ENCODE measurements around the gene CCDC102A. TPM values are rescaled to one million over a fixed set of nuclear protein-coding genes. Genes with fewer than 3 reads are reported as not detected.

CCDC102A gene
- total RNA-seq, 1 donor from 2014 or later: 5.5 TPM

GRCh38 chr16:57474671-57475661 lies 61.4 kb downstream of the CCDC102A start:
- intact Hi-C loops (cut with DNase I): loop anchor here (5.0 kb wide), 1 partner anchor 42 kb away; no protein-coding TSS in a partner anchor

DNA sequence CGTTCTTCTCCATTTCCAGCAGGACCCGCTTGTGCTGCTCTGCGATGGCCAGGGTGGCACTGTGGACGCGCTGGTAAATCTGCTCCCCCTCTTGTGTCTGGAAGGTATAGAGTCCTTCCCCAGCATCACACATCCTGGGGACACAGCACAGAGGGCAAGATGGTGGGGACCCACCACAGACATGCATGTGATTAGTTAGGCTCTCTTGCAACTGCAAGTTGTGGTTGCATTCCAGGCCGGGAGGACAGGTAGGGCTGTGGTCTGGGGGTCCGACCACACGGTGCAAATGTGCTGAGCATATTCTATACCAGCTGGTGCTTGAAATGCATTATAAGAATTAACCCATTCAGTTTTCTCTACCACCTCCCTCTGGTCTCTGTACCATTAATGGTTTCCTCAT lies 62.5 kb downstream of the CCDC102A start:
- DNase-seq (ENCODE audit: low spot score): peak; percentile 63
- intact Hi-C loops (cut with DNase I): no loop called here

More at GRCh38 chr16:57474671-57475661, 61.4 kb downstream of the CCDC102A start:
- DNase-seq (ENCODE audit: low spot score): peak; percentile 55

DNA sequence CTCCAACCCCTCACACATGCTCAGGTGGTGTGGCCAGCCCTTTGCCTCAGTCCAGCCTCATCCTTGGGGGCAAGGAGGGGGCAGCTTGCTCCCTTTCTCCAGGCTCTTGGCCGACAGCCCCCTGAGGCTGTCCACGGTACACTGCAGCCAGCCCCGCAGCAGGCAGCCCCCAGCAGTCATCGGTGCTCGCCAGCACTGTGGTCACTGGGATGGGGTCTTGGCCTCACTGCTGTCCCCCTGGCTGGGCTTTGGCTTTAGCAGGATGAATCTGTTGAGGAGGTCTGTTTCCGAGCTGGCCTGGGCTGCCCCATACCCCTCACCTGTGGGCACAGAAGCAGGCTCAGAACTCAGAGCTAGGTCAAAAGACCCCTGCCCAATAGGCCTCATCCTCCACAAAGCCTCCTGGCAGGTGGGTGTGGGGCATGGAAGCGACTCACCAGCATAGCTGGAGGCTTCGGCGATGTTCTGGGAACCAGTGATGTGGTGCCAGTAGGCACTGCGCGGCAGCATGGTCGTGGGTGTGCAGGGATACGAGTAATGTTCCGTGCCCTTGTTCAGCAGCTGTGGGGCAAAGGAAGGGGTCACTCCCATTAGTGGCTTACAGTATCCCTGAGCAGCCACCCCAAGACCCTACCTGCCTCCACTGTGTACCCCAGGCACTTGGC lies 63.1 kb downstream of the CCDC102A start:
- intact Hi-C loops (cut with DNase I): no loop called here
- peak; percentile 33 for DNase-seq (ENCODE audit: low spot score)

- intact Hi-C loops (cut with DNase I): no loop called here
- peak; percentile 56 for DNase-seq (ENCODE audit: low spot score)
Measured at GRCh38 chr16:57472665-57473060, 63.7 kb downstream of the CCDC102A start.

DNA sequence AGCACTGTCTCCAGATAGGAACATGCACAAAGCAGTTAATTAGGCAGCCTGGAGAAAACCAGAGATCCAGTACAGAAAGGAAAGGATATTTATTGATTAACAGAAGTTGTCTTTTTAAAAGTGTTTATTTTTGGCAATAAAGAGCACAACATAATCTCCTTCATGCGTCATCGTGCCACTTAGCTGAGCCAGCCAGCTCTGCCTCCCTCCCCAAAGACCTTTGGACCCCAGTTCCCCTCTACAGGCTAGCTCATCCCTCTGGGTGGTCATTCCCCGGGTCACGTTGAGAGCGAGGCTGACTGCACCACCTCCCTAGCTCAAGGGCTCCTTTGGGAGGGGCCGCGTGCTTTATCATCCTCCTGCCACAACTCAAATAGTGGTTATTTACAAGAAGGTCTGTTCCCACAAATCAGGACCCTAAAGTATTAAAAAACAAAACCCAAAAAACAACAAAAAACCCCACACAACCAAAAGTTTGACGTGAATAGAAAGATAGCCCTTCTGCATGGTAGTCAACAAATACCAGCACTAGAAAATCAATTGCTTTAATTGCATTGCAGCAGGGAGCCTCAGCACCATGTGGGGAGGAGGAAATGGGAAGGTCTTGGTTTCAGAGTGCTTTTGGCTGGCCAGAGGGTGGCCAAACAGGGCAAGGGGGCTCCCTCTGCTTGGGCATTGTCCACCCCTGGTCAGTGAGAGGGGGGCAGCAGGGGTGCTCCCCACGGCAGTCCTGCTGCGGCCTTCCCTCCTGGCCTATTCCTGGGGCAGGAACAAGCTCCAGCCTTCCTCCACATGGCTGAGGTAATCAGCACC lies 64.3 kb downstream of the CCDC102A start:
- intact Hi-C loops (cut with DNase I): no loop called here
- DNase-seq (ENCODE audit: low spot score): peak; percentile 47

DNA sequence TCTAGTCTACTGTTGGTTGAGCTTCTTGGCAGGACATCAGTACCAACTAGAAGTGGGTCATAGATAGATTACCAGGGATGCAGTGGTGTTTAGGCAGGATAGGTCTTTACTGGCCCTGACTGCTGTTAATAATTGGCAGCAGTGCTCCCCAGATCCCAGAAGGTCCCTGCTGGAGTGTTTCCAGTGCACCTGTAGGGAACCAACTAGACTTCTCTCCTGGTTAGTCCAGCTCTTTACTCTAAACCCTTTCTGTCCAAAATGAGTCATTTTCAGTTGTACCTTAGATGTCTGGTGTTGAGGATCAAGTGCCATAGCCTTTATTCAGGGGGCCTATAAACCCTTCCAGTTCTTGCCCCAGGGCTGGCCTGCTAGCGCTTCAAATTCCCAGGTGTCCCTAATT lies 65.2 kb downstream of the CCDC102A start:
- DNase-seq (ENCODE audit: low spot score): peak; percentile 6
- intact Hi-C loops (cut with DNase I): no loop called here

DNA sequence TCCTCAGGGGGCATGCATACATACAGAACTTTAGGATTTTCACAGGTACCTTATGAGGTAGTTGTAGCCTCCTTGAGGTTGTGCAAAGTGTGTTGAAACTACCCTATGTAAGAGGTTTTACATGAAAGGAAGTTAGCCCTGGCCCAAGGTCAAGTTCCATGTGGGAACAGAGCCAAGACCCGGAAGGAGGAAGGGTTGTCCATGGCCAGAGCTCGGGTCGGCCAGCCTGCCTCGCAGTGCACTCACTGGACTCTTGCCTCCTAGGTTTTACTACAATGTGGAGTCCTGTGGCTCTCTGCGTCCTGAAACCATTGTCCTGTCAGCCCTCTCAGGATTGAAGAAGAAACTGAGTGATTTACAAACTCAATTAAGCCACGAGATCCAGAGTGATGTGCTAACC lies 65.7 kb downstream of the CCDC102A start:
- intact Hi-C loops (cut with DNase I): no loop called here
- DNase-seq (ENCODE audit: low spot score): peak; percentile 82

- DNase-seq (ENCODE audit: low spot score): peak; percentile 51
- intact Hi-C loops (cut with DNase I): no loop called here
Measured at GRCh38 chr16:57469917-57470470, 66.4 kb downstream of the CCDC102A start.

- intact Hi-C loops (cut with DNase I): no loop called here
Measured at GRCh38 chr16:57469046-57469445, 67.3 kb downstream of the CCDC102A start.

GRCh38 chr16:57468346-57468745 lies 68.0 kb downstream of the CCDC102A start:
- no peak for DNase-seq (ENCODE audit: low spot score)
- intact Hi-C loops (cut with DNase I): no loop called here

More at GRCh38 chr16:57469046-57469445, 67.3 kb downstream of the CCDC102A start:
- peak; percentile 54 for DNase-seq (ENCODE audit: low spot score)

DNA sequence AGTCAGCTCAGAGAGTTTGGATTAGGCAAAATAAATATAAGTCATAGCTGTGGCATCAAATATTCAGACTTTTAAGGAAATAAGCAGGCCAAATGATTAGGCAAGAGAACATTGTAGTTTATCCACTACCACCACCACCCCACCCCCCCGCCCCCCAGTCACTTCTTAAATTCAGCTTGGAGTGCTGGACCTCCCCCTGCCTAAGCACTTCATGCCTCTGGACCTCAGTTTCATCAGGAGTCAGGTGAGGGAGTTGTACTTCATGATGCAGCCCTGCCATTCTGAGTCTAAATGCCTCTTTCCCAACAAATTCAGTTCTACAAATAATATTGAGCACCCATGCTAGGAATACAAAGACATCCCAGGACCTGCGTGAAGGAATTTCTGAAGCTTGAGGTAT lies 71.8 kb downstream of the CCDC102A start:
- intact Hi-C loops (cut with DNase I): loop anchor here (5.0 kb wide), 1 partner anchor 73 kb away; the partner anchor contains the start of gene CCDC102A
- no peak for DNase-seq (ENCODE audit: low spot score)

DNA sequence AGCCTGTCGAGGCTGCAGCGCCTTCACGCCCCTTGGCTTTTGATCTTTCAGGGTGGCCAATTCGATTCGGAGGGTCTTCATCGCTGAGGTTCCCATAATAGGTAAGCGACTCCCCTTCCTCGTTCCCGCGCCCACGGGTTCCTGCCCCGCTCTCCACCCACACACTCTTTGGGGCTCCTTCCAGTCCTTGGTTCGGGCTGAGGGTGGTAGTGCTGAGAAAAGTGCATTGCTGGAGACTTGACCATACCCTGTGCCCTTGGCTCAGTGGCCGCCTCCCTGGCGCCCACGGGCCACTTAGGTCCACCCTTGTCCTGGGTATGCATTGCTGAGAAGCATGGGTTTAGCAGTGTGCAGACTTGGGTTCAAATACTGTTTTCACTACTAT lies 73.4 kb downstream of the CCDC102A start:
- DNase-seq (ENCODE audit: low spot score): no peak
- intact Hi-C loops (cut with DNase I): loop anchor here (5.0 kb wide), 1 partner anchor 74 kb away; the partner anchor contains the start of gene CCDC102A

GRCh38 chr16:57462209-57462977 lies 74.0 kb downstream of the CCDC102A start, which contains the start of gene POLR2C:
Gene POLR2C (plus strand): TSS chr16:57462679. CDS start chr16:57462725, 46 bp downstream.
- intact Hi-C loops (cut with DNase I): loop anchor here (5.0 kb wide), 1 partner anchor 75 kb away; the partner anchor contains the start of gene CCDC102A
- peak; percentile 95 for DNase-seq (ENCODE audit: low spot score)

Other genes starting within 250 kb of the CCDC102A start
- gene CCL22, start 177.8 kb downstream of the CCDC102A start, total RNA-seq: not detected
- gene CX3CL1, start 164.1 kb downstream of the CCDC102A start, total RNA-seq: 8.7 TPM
- not detected for gene CCL17, start 131.8 kb downstream of the CCDC102A start, total RNA-seq
- 60.1 TPM for gene CIAPIN1, start 89.2 kb downstream of the CCDC102A start, total RNA-seq
- 156 TPM for gene COQ9, start 89.1 kb downstream of the CCDC102A start, total RNA-seq
- gene POLR2C, start 73.9 kb downstream of the CCDC102A start, total RNA-seq: 46.9 TPM
- 11.5 TPM for gene DOK4, start 50.1 kb downstream of the CCDC102A start, total RNA-seq
- 0.35 TPM for gene ADGRG5, start 6.1 kb upstream of the CCDC102A start, total RNA-seq
- 15.9 TPM for gene ADGRG1, start 92.1 kb upstream of the CCDC102A start, total RNA-seq
- gene ADGRG3, start 131.7 kb upstream of the CCDC102A start, total RNA-seq: 1.0 TPM
- gene DRC7, start 158.2 kb upstream of the CCDC102A start, total RNA-seq: not detected
- gene KATNB1, start 199.2 kb upstream of the CCDC102A start, total RNA-seq: 8.9 TPM

All from cardiac septum (tissue), 1 donor.